Embryonic facial prominence (tissue), 1 donor: ENCODE results near the gene MIEN1.
"Not testable (repeated sequence)": the region's sequence is repeated elsewhere in the genome, so short reads cannot be mapped to it uniquely, and the experiment has no call there.

Source experiments
- DNase-seq: peaks from one replicate; pipeline ENCODE4 v3.0.0-alpha.2; 2016; ENCODE audit errors: extremely low spot score

Gene MIEN1

GRCh38 chr17:39716073-39716818, 14.1 kb downstream of the MIEN1 start:
- DNase-seq: no peak

DNA sequence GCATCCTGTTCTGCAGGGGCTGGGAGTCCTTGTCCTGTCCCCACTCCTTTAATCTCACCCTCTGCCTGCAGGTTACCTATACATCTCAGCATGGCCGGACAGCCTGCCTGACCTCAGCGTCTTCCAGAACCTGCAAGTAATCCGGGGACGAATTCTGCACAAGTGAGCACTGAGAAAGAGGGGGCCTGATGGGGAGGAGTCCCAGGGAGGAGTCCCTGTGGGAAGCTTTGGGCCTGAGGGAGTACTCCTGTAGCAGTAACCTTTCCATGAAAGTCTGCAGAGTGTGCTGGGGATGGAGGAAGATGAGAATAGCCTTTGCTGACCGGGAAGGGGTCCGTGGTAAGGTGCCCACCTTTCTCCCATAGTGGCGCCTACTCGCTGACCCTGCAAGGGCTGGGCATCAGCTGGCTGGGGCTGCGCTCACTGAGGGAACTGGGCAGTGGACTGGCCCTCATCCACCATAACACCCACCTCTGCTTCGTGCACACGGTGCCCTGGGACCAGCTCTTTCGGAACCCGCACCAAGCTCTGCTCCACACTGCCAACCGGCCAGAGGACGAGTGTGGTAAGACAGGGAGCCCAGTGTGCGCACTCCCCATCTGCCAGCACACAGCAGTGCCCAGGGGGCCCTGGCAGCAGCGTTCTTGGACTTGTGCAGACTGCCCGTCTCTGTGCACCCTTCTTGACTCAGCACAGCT, 14.8 kb downstream of the MIEN1 start:
- no peak for DNase-seq

GRCh38 chr17:39714234-39714633, 16.1 kb downstream of the MIEN1 start:
- DNase-seq: no peak

- DNase-seq: no peak
Measured at GRCh38 chr17:39711851-39712250, 18.5 kb downstream of the MIEN1 start.

DNA sequence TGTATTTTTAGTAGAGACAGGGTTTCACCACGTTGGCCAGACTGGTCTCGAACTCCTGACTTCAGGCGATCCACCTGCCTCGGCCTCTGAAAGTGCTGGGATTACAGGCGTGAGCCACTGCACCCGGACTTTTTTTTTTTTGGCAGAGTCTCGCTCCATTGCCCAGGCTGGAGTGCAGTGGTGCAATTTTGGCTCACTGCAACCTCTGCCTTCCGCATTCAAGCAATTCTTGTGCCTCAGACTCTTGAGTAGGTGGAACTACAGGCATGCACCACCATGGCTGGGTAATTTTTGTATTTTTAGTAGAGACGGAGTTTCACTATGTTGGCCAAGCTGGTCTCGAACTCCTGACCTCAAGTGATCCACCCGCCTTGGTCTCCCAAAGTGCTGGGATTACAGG, 19.3 kb downstream of the MIEN1 start:
- not testable (repeated sequence) for DNase-seq

GRCh38 chr17:39709998-39710964, 20.1 kb downstream of the MIEN1 start:
- no peak for DNase-seq

DNA sequence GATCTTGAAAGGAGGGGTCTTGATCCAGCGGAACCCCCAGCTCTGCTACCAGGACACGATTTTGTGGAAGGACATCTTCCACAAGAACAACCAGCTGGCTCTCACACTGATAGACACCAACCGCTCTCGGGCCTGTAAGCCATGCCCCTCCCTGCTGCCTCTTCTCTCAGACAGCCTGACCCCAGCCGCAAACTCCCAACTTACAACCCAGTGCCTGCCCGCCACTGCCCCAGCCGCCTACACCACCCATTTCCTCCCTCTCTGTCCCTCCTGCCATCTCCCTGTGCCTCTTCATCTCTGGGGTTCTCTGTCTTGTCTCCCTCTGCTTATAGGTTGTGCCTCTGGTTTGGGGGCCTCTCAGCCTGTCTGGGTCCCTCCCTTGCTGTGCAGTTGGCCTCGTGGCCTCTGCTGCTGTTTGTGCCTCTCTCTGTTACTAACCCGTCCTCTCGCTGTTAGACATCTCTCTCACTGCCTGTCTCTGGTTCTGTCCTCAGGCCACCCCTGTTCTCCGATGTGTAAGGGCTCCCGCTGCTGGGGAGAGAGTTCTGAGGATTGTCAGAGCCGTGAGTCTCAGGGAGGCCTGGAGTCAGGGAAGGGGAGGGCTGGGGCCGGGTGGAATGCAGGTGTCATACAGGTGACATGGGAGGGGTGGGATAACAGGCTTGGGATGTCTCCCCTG, 20.9 kb downstream of the MIEN1 start:
- DNase-seq: no peak

DNA sequence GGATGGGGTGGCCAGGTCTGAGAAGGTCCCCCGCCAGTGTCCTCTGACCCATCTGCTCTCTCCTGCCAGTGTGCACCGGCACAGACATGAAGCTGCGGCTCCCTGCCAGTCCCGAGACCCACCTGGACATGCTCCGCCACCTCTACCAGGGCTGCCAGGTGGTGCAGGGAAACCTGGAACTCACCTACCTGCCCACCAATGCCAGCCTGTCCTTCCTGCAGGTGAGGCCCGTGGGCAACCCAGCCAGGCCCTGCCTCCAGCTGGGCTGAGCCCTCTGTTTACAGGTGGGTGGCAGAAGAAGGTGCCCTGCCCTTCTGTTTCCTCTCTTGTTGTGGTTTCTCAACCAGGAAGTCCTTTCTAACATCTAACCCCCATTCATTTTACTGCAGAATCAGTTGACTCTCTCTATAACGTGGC, 23.4 kb downstream of the MIEN1 start:
- no peak for DNase-seq

GRCh38 chr17:39706383-39706782, 23.9 kb downstream of the MIEN1 start:
- DNase-seq: no peak

DNA sequence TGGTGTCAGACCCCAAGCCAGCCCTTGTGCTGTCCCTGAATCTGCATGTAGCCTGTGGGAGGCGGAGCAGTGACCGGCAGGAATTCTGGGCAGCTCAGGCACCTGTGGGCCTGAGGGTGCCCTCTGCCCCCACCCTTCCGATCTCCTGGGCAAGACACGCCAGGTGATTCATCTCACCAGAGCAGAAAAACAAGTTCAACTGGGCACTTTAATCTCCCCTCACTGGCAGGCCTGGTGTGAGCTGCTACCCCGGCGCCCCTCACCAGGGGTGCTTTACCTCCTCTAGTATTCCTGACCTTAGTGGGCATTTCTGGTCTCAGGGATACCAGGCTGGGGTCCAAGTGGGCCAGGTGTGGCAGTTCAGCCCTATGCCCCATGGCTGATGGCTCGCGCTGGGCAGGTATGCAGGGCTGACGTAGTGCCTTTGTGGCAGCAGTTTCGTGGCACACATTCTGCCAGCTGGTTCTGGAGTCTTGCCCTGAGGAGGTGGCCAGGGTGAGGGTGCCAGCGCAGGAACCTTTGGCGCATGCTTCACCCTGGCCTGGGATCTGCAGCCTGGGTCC, 24.5 kb downstream of the MIEN1 start:
- DNase-seq: no peak

DNA sequence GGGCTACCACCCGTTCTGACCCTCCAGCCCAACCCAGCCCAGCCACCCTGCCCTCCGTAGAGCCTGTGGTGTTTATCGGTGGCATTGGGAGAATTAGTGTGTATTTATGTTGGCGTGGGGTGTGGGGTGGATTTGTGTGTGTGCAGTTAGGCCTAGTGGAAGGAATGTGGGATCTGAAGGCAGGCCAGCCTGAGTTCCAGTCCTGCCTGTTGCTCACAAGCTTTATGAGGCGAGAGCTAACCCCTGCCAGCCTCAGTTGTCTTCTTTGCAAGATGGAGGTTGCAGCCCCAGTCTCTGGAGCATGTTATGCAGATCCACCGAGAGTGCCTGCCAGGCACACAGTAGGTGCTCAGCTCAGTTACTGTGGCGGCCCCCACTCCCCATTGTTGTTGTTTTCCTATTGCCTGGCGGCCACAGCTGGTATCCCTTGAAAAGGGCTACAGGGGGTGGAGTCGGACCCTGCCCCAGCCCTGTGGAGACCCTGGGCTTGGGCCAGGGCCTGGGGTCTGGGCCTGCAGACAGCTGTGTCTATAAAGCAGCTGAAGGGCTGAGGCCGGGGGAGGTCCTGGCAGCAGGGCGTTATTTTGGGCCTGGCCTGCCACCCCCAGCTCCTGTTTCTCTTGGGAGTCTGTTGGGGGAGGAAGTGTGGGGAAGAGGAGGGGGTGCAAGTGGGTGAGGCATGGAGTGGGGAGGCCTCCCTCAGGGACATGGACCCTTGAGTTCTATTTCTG, 25.3 kb downstream of the MIEN1 start:
- no peak for DNase-seq

GRCh38 chr17:39703913-39704312, 26.4 kb downstream of the MIEN1 start:
- no peak for DNase-seq

GRCh38 chr17:39702901-39703893, 27.1 kb downstream of the MIEN1 start:
- no peak for DNase-seq

GRCh38 chr17:39701784-39702422, 28.4 kb downstream of the MIEN1 start:
- DNase-seq: no peak

GRCh38 chr17:39701012-39701783, 29.1 kb downstream of the MIEN1 start:
- no peak for DNase-seq

GRCh38 chr17:39700148-39700987, 30.0 kb downstream of the MIEN1 start:
- peak; percentile 67 for DNase-seq

GRCh38 chr17:39699818-39700147, 30.5 kb downstream of the MIEN1 start, which contains the start of gene ERBB2:
TSS of gene ERBB2 (plus strand) at chr17:39700064. CDS start at chr17:39700239, 175 bp downstream.
- DNase-seq: peak; percentile 78
